Left ventricle myocardium inferior (tissue), 1 donor: ENCODE results near the gene NAPB. TPM values are rescaled to one million over a fixed set of nuclear protein-coding genes. Genes with fewer than 3 reads are reported as not detected.
A peak's percentile ranks its signal among the peaks of the same experiment; 100 is the strongest.

Source experiments
- DNase-seq: peaks from one replicate; pipeline ENCODE4 v3.0.0-alpha.2; 2020
- H3K27ac ChIP-seq: fragments of 200-600 bp; replicated peaks from 2 replicates; pipeline ENCODE4 v1.8.0; 2021
- H3K27me3 ChIP-seq: fragments of 200-600 bp; 2 replicates; pipeline ENCODE4 v1.8.0; 2021; ENCODE audit warnings: low read depth
- H3K36me3 ChIP-seq: fragments of 200-600 bp; 2 replicates; pipeline ENCODE4 v1.8.0; 2021
- H3K4me1 ChIP-seq: fragments of 200-600 bp; 2 replicates; pipeline ENCODE4 v1.8.0; 2021
- H3K4me3 ChIP-seq: fragments of 200-600 bp; 2 replicates; pipeline ENCODE4 v1.8.0; 2021; ENCODE audit warnings: mild to moderate bottlenecking, moderate library complexity
- H3K9me3 ChIP-seq: fragments of 200-600 bp; replicated peaks from 2 replicates; pipeline ENCODE4 v1.8.0; 2021
- CTCF ChIP-seq: fragments of 200-600 bp; IDR thresholded peaks from 2 replicates; pipeline ENCODE4 v1.8.0; 2021; ENCODE audit warnings: antibody characterized with exemption, mild to moderate bottlenecking, borderline replicate concordance
- intact Hi-C: fragments of 100-400 bp; cut with micrococcal nuclease; formaldehyde crosslinking; loops from one replicate; pipeline ENCODE4 v1.11.0; 2022
- total RNA-seq: library from RNA; stranded (reverse); fragmentation: NEBNext Ultra II Directional; extraction: Animal tissue kit (Norgen Biotek cat#: 25700); gene quantifications from one replicate; pipeline ENCODE4 v1.2.1, GENCODE V29; 2021
- donor health status: DM: no; HTN: yes; CAD: no; lungs with severe emphysema.

NAPB gene
- total RNA-seq, 1 donor from 2014 or later = 5.2 TPM

- intact Hi-C loops = no loop called here
- Histone ChIP-seq H3K36me3 (peaks cover 35% of the 10 kb centered on the region), H3K27me3 (no peaks in the 10 kb centered on the region), H3K9me3 (no peaks in the 10 kb centered on the region), H3K27ac (peak overlapping the region; percentile 41), H3K4me1 (peaks cover 54% of the 10 kb centered on the region), H3K4me3 (no peak overlapping the region)
- TF ChIP-seq CTCF = no peak
- no peak for DNase-seq
Measured at GRCh38 chr20:23396950-23397627, 24.2 kb downstream of the NAPB start.

GRCh38 chr20:23393996-23394775, 27.1 kb downstream of the NAPB start:
- Histone ChIP-seq H3K9me3 (no peaks in the 10 kb centered on the region), H3K4me1 (peaks cover 31% of the 10 kb centered on the region), H3K36me3 (peaks cover 59% of the 10 kb centered on the region), H3K4me3 (no peak overlapping the region), H3K27me3 (no peaks in the 10 kb centered on the region), H3K27ac (no peak overlapping the region)
- DNase-seq = no peak
- TF ChIP-seq CTCF = no peak
- intact Hi-C loops = no loop called here

- no peak for TF ChIP-seq CTCF
- no peak overlapping the region for H3K27ac ChIP-seq
- H3K36me3 ChIP-seq = peaks cover 81% of the 10 kb centered on the region
- intact Hi-C loops = no loop called here
- H3K9me3 ChIP-seq = no peaks in the 10 kb centered on the region
- no peaks in the 10 kb centered on the region for H3K27me3 ChIP-seq
- peaks cover 10% of the 10 kb centered on the region for H3K4me1 ChIP-seq
- H3K4me3 ChIP-seq = no peak overlapping the region
- no peak for DNase-seq
Measured at GRCh38 chr20:23391707-23392310, 29.5 kb downstream of the NAPB start.

GRCh38 chr20:23390091-23390774, 31.1 kb downstream of the NAPB start:
- Histone ChIP-seq H3K4me1 (peaks cover 20% of the 10 kb centered on the region), H3K27me3 (no peaks in the 10 kb centered on the region), H3K9me3 (no peaks in the 10 kb centered on the region), H3K27ac (no peak overlapping the region), H3K4me3 (no peak overlapping the region), H3K36me3 (peaks cover 81% of the 10 kb centered on the region)
- no peak for DNase-seq
- no peak for TF ChIP-seq CTCF
- intact Hi-C loops = no loop called here

- no peak for DNase-seq
- no peak overlapping the region for H3K27ac ChIP-seq
- H3K4me1 ChIP-seq = peaks cover 26% of the 10 kb centered on the region
- peaks cover 49% of the 10 kb centered on the region for H3K36me3 ChIP-seq
- H3K4me3 ChIP-seq = no peak overlapping the region
- intact Hi-C loops = no loop called here
- H3K9me3 ChIP-seq = no peaks in the 10 kb centered on the region
- no peak for TF ChIP-seq CTCF
- H3K27me3 ChIP-seq = no peaks in the 10 kb centered on the region
Measured at GRCh38 chr20:23387118-23387443, 34.2 kb downstream of the NAPB start.
